ENCODE measurements around the gene PPIL1. TPM values are rescaled to one million over a fixed set of nuclear protein-coding genes. Genes with fewer than 3 reads are reported as not detected.
A peak's percentile ranks its signal among the peaks of the same experiment; 100 is the strongest.

The PPIL1 gene
- total RNA-seq, 1 donor from 2014 or later = 82.8 TPM

DNA sequence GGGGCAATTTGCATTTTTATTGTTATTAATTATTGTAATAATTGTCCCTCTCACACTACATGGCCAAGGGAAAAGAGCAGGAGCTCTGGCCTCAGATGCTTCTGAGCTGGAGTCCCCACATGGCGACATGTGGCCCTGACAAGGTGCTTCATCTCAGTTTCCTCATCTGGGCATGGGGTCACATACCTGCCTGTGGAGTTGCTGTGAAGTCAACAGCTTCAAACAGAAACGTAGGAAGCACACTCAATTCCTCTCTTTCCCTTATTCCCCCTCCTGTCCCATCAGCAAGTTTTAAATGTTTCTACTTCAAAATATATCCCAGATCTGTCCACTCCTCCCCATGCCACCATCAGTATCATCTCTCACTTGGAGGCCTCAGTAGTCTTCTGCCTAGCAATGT, 44.0 kb downstream of the PPIL1 start:
- DNase-seq (ENCODE audit: low read depth, low spot score) = no peak
- Mint-ChIP-seq H3K27ac (ENCODE audit: unreplicated experiment) (no peak overlapping the region), H3K4me3 (no peak overlapping the region), H3K4me1 (peaks cover 32% of the 10 kb centered on the region), H3K9me3 (no peaks in the 10 kb centered on the region), H3K27me3 (ENCODE audit: low read depth) (peaks cover 9% of the 10 kb centered on the region), H3K36me3 (ENCODE audit: low read depth) (no peaks in the 10 kb centered on the region)
- TF ChIP-seq, protein P1, sequence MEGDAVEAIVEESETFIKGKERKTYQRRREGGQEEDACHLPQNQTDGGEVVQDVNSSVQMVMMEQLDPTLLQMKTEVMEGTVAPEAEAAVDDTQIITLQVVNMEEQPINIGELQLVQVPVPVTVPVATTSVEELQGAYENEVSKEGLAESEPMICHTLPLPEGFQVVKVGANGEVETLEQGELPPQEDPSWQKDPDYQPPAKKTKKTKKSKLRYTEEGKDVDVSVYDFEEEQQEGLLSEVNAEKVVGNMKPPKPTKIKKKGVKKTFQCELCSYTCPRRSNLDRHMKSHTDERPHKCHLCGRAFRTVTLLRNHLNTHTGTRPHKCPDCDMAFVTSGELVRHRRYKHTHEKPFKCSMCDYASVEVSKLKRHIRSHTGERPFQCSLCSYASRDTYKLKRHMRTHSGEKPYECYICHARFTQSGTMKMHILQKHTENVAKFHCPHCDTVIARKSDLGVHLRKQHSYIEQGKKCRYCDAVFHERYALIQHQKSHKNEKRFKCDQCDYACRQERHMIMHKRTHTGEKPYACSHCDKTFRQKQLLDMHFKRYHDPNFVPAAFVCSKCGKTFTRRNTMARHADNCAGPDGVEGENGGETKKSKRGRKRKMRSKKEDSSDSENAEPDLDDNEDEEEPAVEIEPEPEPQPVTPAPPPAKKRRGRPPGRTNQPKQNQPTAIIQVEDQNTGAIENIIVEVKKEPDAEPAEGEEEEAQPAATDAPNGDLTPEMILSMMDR (conservative IDR thresholded peaks at IDR 0.05) = no peak

DNA sequence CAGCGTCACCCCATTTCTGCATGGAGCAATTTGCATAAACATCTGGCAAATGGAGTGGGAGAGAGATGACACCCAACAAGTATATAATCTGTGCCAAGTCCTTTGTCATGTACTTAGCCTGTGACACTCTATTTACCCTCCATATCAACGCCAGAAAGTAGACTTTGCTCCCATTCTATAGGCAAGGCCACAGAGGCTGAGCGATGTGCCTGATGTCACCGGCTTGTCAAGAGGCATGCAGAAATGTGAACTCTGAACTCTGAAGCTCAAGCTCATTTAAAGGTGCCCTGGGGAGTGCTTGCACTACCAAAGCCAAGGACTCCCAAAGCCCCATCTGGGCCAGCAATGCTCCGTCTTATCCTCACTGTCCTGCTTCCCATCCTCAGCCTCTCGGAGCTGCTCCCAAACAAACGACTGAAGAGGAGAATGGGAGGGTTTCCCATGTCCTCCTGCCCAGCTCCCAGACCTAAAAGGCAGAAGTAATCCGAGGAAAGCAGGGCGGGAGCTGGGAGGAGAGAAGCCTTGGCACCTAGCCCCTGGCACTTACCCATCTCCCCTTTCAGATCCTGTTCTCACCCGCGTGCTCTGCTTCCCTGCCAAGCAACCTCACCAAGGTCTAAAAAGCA, 44.6 kb downstream of the PPIL1 start:
- TF ChIP-seq, protein P1 (conservative IDR thresholded peaks at IDR 0.05) = no peak
- Mint-ChIP-seq H3K27ac (ENCODE audit: unreplicated experiment) (peak overlapping the region; percentile 27), H3K36me3 (ENCODE audit: low read depth) (no peaks in the 10 kb centered on the region), H3K27me3 (ENCODE audit: low read depth) (peaks cover 4% of the 10 kb centered on the region), H3K9me3 (no peaks in the 10 kb centered on the region), H3K4me1 (peaks cover 34% of the 10 kb centered on the region), H3K4me3 (no peak overlapping the region)
- DNase-seq (ENCODE audit: low read depth, low spot score) = no peak

DNA sequence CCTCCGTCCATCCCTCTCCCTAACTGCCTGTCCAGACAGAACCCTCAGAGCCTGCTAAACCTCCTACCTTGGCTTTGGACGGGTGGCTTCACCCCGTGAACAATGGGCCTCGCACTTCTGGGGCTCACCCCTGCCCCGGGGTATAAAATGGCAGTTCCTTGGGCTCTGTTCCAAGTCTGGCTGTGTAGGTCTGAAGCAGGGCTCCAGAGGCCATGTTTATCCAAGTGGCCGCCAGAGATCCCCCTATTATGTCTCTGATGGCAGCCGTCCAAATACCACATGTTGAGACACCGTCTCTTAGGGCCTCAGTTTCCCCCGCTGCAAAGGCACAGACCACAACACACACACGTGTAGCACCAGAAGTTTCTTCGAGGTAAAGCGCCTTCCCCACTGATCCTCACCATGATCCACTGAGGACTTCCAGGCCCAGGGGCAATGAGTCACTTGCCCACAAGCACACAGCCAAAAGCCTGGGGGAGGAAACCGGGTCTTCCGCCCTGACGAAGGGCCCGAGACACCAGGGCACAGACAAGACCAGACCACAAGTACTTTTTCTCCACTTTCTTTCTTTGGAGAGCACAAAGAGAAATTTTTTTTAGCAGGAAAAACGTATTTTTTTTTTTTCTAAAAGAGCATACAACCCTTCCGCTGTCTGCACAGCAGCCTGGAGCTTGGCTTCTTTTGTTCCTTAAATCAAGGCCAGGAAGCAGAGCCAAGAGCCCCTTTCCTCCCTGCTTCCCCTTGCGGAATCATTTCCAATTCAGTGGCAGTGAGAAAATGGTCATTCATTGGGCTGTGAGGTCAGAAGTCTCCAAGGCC, 47.1 kb downstream of the PPIL1 start:
- Mint-ChIP-seq H3K9me3 (no peaks in the 10 kb centered on the region), H3K27me3 (ENCODE audit: low read depth) (no peaks in the 10 kb centered on the region), H3K27ac (ENCODE audit: unreplicated experiment) (peak overlapping the region; percentile 94)

DNA sequence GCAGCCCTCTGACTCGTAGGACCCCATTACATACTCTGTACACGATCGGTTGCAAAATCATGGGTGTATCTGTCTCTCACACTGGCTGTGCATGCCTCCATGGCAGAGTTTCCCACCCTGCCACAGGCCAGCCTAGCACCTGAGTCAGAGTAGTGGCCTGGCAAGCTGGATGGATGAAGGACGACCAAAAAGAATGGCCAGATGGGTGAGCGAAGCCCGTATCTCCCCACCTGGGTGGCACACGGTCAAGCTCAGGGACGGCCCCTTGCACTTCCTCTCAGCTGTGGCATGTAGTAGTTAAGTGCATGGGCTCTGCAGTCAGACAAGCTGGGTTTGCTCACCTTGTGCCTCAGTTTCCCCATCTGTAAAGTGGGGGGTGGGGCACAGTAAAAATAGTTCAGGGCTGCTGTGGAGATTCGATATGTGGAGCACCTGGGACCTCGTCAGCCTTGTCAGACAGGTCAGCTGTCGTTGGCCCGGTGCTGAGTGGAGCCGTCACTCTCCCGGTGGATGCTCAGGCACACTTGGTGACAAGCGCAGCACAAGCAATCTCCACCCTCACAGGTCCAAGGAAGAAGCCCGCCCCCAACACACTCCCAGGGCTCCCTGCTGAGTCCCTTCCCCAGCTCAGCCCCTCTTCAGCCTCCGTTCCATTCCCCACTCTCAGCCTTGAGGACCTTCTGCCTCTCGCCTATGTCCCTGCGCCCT, 47.9 kb downstream of the PPIL1 start:
- no peaks in the 10 kb centered on the region for H3K9me3 Mint-ChIP-seq
- H3K27me3 Mint-ChIP-seq (ENCODE audit: low read depth) = no peaks in the 10 kb centered on the region
- H3K36me3 Mint-ChIP-seq (ENCODE audit: low read depth) = no peaks in the 10 kb centered on the region
- TF ChIP-seq, protein P1 (conservative IDR thresholded peaks at IDR 0.05) = no peak
- peak overlapping the region; percentile 94 for H3K27ac Mint-ChIP-seq (ENCODE audit: unreplicated experiment)
- H3K4me1 Mint-ChIP-seq = peaks cover 58% of the 10 kb centered on the region
- no peak overlapping the region for H3K4me3 Mint-ChIP-seq
- no peak for DNase-seq (ENCODE audit: low read depth, low spot score)

More for the DNA sequence above, 47.1 kb downstream of the PPIL1 start:
- DNase-seq (ENCODE audit: low read depth, low spot score) = no peak
- Mint-ChIP-seq H3K36me3 (ENCODE audit: low read depth) (no peaks in the 10 kb centered on the region), H3K4me1 (peaks cover 50% of the 10 kb centered on the region), H3K4me3 (peak overlapping the region; percentile 38)
- TF ChIP-seq, protein P1 (conservative IDR thresholded peaks at IDR 0.05) = no peak

DNA sequence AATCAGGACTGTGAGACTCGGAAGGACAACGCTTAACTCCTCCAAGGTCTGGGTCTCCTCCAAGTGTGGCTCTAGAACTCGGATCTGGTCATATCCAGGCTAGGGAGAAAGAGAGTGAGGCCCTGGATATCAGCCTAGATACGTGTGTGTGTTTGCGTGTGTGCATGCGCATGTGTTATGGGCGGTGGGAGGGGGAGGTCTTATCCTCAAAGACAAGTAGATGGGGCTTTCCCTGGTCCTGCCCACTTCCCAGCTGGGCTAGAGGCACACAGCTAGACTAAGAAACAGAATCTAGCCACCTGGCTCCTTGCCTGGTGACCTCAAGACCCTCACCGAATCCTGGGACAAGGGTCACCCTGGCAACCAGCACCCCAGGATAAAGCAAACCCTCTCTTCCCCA, 48.6 kb downstream of the PPIL1 start:
- no peak for DNase-seq (ENCODE audit: low read depth, low spot score)
- Mint-ChIP-seq H3K9me3 (no peaks in the 10 kb centered on the region), H3K27me3 (ENCODE audit: low read depth) (no peaks in the 10 kb centered on the region), H3K4me1 (peaks cover 64% of the 10 kb centered on the region), H3K4me3 (no peak overlapping the region), H3K36me3 (ENCODE audit: low read depth) (no peaks in the 10 kb centered on the region), H3K27ac (ENCODE audit: unreplicated experiment) (no peak overlapping the region)
- TF ChIP-seq, protein P1 (conservative IDR thresholded peaks at IDR 0.05) = no peak
